Type B pancreatic cell (in vitro differentiated cells): ENCODE measurements around the gene RNF152. TPM values are rescaled to one million over a fixed set of nuclear protein-coding genes. Genes with fewer than 3 reads are reported as not detected.

Experiments used
- DNase-seq: peaks from one replicate; pipeline ENCODE4 v3.0.0; 2021; ENCODE audit warnings: mixed read lengths; ENCODE audit not compliant: unreplicated experiment; ENCODE audit errors: extremely low spot score
- H3K27ac Mint-ChIP-seq: 2 replicates; pipeline ENCODE4 v1.8.0; 2021; ENCODE audit warnings: mild to moderate bottlenecking, mixed read lengths
- H3K27me3 Mint-ChIP-seq: 2 replicates; pipeline ENCODE4 v1.8.0; 2021; ENCODE audit warnings: mixed read lengths
- H3K36me3 Mint-ChIP-seq: 2 replicates; pipeline ENCODE4 v1.8.0; 2021; ENCODE audit warnings: mixed read lengths
- H3K4me1 Mint-ChIP-seq: one replicate; pipeline ENCODE4 v1.8.0; 2021; ENCODE audit warnings: mixed read lengths; ENCODE audit not compliant: unreplicated experiment
- H3K4me3 Mint-ChIP-seq: 2 replicates; pipeline ENCODE4 v1.8.0; 2021; ENCODE audit warnings: mild to moderate bottlenecking, mixed read lengths
- H3K9me3 Mint-ChIP-seq: 2 replicates; pipeline ENCODE4 v1.8.0; 2021; ENCODE audit warnings: mixed read lengths
- total RNA-seq: library from RNA; stranded (reverse); gene quantifications from 2 replicates; pipeline ENCODE4 v1.2.1, GENCODE V29; 2021; ENCODE audit warnings: low replicate concordance
- TF ChIP-seq, protein P1 (sequence below): fragments of 200-600 bp; sonication (generic); conservative IDR thresholded peaks from 2 replicates; pipeline ENCODE4 v1.5.0; 2021; ENCODE audit warnings: antibody characterized with exemption, mild to moderate bottlenecking

RNF152 gene
- total RNA-seq, 1 donor from 2014 or later = 23.6 TPM

- Mint-ChIP-seq H3K27ac (no peak overlapping the region), H3K36me3 (peaks cover 37% of the 10 kb centered on the region), H3K27me3 (no peaks in the 10 kb centered on the region), H3K4me3 (no peak overlapping the region), H3K9me3 (peaks cover 17% of the 10 kb centered on the region), H3K4me1 (peaks cover 10% of the 10 kb centered on the region)
- TF ChIP-seq, protein P1, sequence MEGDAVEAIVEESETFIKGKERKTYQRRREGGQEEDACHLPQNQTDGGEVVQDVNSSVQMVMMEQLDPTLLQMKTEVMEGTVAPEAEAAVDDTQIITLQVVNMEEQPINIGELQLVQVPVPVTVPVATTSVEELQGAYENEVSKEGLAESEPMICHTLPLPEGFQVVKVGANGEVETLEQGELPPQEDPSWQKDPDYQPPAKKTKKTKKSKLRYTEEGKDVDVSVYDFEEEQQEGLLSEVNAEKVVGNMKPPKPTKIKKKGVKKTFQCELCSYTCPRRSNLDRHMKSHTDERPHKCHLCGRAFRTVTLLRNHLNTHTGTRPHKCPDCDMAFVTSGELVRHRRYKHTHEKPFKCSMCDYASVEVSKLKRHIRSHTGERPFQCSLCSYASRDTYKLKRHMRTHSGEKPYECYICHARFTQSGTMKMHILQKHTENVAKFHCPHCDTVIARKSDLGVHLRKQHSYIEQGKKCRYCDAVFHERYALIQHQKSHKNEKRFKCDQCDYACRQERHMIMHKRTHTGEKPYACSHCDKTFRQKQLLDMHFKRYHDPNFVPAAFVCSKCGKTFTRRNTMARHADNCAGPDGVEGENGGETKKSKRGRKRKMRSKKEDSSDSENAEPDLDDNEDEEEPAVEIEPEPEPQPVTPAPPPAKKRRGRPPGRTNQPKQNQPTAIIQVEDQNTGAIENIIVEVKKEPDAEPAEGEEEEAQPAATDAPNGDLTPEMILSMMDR = no peak
- DNase-seq = no peak
Measured at GRCh38 chr18:61841706-61842105, 51.1 kb downstream of the RNF152 start.

- Mint-ChIP-seq H3K27me3 (no peaks in the 10 kb centered on the region), H3K36me3 (peaks cover 44% of the 10 kb centered on the region), H3K27ac (no peak overlapping the region), H3K4me3 (no peak overlapping the region), H3K4me1 (peaks cover 10% of the 10 kb centered on the region), H3K9me3 (peaks cover 21% of the 10 kb centered on the region)
- TF ChIP-seq, protein P1 = no peak
- DNase-seq = no peak
Measured at GRCh38 chr18:61840324-61840723, 52.5 kb downstream of the RNF152 start.

GRCh38 chr18:61838521-61838920 is 54.3 kb downstream of the RNF152 start:
- TF ChIP-seq, protein P1 = no peak
- no peaks in the 10 kb centered on the region for H3K27me3 Mint-ChIP-seq
- no peak overlapping the region for H3K27ac Mint-ChIP-seq
- H3K4me1 Mint-ChIP-seq = peaks cover 14% of the 10 kb centered on the region
- no peak for DNase-seq
- peaks cover 44% of the 10 kb centered on the region for H3K36me3 Mint-ChIP-seq
- no peak overlapping the region for H3K4me3 Mint-ChIP-seq
- peaks cover 21% of the 10 kb centered on the region for H3K9me3 Mint-ChIP-seq

- DNase-seq = no peak
- TF ChIP-seq, protein P1 = no peak
- peaks cover 37% of the 10 kb centered on the region for H3K36me3 Mint-ChIP-seq
- no peak overlapping the region for H3K27ac Mint-ChIP-seq
- no peaks in the 10 kb centered on the region for H3K27me3 Mint-ChIP-seq
- peaks cover 21% of the 10 kb centered on the region for H3K9me3 Mint-ChIP-seq
- peaks cover 19% of the 10 kb centered on the region for H3K4me1 Mint-ChIP-seq
- no peak overlapping the region for H3K4me3 Mint-ChIP-seq
Measured at GRCh38 chr18:61833978-61834377, 58.8 kb downstream of the RNF152 start.

GRCh38 chr18:61833387-61833786 is 59.4 kb downstream of the RNF152 start:
- Mint-ChIP-seq H3K36me3 (peaks cover 31% of the 10 kb centered on the region), H3K27me3 (no peaks in the 10 kb centered on the region), H3K9me3 (peaks cover 18% of the 10 kb centered on the region), H3K4me1 (peaks cover 19% of the 10 kb centered on the region), H3K4me3 (peak overlapping the region; percentile 3), H3K27ac (no peak overlapping the region)
- TF ChIP-seq, protein P1 = no peak
- no peak for DNase-seq

DNA sequence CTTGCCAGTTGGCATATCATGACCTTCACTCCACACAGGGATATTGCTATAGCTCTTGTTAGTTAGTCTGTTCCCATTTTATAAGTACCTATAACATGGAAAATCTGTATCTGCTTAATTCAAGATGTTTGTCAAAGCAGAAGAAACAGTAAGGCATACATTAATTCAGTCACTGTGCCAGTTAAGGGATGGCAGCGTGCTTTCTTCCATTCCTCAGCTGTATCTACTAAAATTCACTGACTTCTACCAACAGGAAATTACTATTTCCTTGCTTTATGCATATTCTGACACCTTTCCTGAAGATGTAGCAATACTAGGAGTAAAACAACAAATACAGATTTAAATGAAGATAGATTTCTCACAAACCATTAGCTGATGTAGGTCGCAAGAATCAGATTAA is 59.9 kb downstream of the RNF152 start:
- Mint-ChIP-seq H3K9me3 (peaks cover 13% of the 10 kb centered on the region), H3K4me1 (peaks cover 22% of the 10 kb centered on the region), H3K27ac (no peak overlapping the region), H3K4me3 (no peak overlapping the region), H3K36me3 (peaks cover 26% of the 10 kb centered on the region), H3K27me3 (no peaks in the 10 kb centered on the region)
- no peak for DNase-seq
- TF ChIP-seq, protein P1 = no peak
